ENCODE measurements around the gene SORCS2.
A peak's percentile ranks its signal among the peaks of the same experiment; 100 is the strongest.

SORCS2 gene

DNA sequence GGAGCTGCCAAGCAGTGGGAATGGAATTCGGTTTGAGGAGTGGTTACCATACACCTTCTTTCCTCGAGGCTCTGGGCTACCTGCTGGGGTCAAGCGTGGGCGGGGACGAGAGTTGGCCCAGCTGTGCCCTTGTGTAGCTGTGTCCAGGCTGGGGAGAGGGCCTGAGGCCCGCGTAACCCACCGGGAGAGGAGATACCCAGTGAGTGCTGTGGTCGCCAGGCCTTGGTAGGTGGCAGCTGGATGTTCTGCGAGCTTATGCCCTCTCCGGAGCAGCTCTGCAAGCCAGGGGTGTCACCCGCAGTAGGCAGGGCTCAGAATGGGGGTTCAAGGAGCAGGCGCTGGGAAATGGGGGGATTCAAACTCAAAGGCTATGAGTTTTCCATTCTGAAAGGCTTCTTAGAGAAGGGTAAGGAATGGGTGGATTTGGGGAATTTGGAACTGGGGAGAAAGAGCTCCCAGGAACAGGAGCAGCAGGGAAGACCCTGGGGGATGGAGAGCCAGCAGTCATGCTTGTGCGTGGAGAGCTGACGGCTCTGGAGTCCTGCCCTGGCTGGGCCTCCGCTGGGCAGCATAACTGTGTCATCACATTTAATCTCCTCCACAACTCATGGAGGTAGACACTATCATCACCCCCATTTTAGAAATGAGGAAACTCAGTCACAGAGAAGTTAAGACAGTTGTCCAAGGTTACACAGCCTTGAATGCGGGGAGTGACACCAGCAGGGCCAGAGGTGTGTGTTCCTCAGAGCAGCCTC is 117.5 kb downstream of the SORCS2 start:
- DNase-seq, result no peak

DNA sequence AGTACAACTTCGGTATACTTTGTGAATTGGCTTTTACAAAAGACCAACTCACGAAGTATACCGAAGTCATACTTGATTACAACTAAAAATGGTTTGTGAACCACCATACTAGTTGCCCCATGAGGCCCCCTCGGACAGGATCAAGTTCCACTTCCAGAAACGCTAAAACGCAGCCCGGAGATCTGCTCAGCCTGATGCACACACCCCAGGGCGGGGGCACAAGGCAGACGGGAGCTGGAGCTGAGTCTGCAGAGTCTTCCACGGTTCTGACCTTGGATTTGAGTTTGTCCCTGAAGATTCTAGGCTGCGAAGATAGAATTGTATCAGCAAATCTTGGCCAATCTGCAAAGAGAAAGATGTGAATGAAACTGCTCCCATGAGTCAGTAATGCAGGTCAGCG is 118.1 kb downstream of the SORCS2 start:
- no peak for DNase-seq

DNA sequence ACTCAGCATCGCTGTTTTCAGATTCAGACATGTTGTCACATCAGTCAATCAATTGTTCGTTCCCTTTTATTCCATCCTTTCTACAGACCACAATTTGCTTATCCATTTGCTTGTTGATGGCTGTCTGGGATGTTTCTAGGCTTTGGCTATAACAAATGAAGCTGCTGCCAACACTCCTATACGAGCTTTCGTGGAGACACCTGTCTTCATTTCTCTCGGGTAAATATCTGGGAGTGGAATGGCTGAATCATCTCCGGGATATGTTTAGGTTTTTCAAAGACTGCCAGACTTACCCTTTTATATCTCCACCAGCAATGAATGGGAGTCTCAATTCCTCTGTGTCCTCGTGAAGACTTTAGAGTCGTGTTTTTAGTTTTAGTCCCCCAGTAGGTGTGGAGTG is 118.9 kb downstream of the SORCS2 start:
- no peak for DNase-seq

DNA sequence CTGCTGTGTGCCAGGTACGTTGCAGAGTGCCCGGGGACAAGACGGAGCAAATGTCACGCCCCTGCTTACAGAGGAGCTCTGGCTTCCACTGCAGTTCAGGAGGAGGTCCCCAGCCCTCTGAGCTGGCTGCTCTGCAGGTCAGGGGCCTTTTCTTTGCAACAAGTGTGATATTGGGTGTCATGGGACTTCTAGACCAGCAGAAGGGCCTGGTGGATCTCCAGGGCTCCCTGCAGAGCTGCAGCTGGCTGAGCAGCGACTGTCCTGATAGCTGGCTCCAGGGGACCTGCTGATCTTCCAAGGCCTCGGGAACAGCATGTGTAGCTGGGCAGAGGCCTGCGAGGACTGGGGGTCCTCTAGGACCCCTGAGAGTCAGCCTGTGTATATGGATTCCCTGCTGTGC is 120.4 kb downstream of the SORCS2 start:
- DNase-seq, result no peak

DNA sequence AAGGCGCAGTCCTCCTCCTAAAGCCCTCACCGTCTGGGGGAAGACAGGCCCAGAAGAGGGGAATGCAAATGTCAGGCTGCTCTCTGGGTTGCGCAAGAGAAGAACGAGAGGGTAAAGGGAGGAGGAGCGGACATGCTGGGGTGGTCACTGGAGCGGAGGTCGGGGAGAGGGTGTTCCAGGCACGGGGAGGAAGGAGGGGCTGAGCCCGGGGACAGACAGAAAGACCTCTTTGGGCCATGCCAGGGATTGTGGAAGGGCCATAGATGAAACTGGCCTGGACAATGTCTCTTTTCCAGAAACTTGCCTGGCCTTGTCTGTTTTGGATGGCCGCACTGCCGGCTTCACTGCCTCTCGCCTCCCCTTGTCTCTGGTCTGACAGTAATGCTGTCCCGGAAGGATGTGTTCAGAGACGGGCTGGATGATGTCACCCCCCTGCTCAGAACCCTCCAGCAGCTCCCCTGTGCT is 121.0 kb downstream of the SORCS2 start:
- no peak for DNase-seq

DNA sequence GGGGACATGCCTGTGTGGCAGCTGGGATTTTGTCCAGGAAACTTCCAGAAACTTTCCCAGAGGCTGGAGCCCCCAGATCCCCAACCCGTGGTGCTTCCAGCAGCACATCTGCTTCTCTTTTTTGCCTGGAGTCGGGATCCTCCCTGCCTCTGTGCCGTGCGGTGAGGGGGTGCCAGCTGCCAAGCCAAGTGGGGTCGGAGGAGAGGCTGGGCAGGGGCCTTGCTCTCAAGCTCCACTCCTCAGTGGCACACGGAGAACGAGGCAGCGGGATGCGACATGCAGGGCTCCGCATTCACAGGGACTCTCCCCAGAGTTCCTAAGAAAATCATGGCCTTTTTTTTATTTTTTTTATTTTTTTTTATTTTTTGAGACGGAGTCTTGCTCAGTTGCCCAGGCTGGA is 121.7 kb downstream of the SORCS2 start:
- no peak for DNase-seq

DNA sequence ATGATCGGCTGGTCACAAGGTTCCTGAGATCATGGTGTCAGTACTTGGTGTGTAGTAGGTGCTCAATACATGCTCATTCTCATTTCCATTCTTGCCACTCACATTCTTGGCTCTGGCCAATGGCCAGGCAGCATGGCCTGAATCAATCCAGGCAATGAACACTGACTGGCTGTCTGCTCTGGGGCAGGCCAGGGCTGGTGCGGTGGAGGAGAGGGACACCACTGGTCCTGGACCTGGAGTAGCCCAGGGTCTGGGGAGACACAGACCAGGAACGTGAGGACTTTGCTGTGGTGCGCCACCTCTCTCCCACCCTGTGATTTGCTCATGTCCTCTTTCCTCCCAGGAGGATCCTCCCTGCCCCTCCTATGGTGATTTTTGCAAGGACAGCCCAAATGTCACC is 122.9 kb downstream of the SORCS2 start:
- no peak for DNase-seq

DNA sequence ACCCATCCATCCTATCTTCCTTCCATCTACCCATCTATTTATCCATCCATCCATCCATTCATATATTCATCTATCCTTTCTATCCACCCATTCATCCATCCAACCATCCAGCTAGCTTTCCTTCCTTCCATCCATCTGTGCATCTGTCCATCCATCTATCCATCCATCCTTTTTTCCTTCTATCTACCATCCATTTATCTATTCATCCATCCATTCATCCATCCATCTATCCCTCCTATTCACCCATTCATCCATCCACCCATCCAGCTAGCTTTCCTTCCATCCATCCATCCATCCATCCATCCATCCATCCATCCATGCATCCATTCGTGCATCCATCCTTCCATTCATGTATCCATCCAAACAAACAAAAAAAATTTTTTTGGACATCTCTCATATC is 123.6 kb downstream of the SORCS2 start:
- DNase-seq, result no peak

DNA sequence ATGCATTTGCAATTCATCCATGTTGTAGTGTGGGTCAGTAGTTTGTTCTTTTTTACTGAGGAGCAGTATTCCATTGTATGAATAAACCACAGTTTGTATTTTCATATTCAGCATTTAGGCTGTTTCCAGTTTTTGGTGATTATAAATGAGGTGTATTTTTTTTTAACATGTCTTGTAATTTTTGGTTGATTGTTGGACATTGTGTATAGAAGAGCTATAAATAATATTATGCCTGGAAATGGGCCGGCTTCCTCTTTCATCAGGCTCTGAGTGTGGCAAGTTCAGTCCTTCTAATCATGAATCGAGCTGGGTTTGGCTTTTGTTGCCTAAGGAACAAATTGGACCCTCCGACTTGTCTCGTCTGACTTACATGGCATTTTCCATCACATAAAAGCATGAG is 126.7 kb downstream of the SORCS2 start:
- no peak for DNase-seq

DNA sequence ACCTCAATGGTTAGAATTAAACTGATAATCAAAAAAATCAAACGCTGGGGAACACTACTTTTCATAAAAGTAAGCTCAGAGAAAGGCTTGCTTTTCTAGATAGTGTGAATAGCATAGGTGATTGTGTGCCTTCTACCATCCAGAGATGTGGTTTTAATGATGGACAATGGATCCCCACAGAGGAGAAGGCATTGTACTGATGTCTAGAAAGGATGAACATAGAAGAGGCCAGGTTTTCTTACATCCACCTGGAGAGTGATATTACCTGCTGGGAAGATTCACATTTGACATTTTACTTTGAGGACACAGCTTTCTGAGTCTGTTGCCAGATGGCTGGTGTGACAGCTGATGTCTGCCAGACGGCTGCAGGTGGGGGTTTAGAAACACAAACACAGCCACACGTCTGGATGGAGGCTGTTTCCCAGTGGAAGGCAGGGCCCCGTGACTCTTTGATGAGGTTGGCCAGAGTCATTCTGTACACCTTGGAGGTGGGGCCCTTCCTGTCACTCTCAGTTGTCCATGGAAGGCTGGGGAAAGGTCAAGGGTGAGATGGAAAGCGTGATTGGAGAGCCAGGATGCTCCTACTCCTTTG is 128.0 kb downstream of the SORCS2 start:
- DNase-seq, result no peak

DNA sequence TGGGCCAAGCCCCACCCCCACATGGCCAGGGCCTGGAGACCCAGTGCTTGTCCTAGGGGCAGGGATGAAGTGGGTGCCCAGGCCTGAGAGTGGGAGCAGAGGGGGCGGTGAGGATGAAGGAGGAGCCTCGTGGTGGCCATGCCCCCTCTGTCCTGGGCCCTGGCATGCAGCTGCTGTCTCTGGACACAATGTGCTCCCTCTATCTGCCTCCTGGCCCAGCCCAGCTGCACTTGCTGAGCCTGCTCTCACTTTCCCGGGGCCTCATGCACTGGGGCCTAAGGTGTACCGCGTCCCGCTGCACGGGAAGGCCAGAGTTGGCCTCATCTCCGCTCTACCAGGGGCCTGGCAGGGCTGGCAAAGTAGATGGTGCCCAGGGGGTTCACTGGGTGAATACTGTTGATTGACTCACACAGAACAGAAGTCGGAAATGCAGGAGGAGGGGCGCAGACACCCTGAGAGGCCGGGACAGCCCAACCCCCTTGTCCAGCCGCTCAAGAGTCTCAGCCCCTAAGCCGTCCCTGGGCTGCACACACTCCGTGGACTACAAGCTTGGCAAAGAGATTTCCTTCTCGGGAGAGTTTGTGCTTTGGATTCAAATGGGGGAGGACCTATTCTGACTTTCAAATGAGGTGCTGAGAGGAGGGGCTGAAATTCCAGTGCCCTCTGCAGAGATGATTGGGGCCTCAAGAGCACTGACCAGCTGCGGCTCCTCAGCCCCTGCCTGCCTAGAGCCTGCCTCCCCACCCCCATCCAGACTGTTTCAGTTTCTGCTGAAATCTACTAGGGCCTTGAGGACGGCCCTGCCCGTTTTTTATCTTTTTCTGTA is 130.0 kb downstream of the SORCS2 start:
- DNase-seq, result no peak

DNA sequence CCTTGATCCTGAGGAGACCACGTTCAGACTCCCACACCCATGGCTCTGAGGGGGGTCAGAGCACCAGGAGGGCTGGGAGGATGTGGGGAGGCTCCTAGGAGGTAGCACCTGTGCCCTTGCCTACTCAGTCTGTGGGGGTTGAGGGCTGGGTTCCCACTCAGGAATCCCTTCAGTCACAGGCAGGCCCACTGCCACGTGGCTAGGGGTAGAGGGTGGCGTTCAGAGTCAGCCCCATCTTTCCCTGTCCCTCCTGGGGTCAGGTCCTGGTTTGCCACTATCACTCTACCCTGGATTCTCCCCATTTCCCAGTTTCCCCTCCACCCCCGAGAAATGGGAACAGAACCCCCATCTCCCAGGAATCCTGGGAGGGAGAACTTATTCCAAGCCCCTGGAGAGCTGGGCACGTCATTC is 131.1 kb downstream of the SORCS2 start:
- no peak for DNase-seq

DNA sequence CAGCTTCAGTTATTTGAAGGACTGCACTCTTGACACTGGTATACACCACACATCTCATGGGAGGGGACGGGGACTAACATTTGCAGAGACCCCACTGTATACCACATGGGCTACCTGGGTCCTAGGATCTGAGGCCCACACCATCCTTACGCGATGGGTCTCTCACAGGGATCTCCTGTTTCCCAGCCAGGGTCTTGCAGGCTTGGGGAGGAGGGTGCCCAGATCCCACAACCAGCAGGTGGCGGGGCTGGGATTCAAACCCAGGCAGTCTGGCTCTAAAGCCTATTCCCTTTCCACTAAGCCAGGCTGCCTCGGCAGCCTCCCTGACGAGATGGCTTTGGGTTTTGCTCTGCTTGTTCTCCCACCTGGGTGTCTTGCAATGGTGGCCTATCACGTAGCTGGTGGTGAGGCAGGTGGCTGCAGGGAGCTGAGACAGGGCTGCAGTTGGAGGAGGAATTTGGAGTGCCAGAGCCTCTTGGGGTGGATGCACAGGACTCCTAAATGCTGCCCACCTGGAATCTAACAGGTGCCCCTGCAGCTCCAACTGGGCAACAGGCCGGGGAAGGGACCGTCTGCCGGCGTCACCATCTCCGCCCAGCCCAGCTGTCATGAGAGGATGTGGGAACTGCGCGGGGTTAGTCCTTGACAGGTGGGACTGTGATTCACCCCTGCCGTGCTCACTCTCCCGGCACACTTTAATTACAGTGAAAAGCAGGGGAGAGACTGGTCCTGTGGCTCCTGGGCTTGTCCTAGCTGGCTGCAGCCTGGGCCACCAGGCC is 131.7 kb downstream of the SORCS2 start:
- peak; percentile 39 for DNase-seq

DNA sequence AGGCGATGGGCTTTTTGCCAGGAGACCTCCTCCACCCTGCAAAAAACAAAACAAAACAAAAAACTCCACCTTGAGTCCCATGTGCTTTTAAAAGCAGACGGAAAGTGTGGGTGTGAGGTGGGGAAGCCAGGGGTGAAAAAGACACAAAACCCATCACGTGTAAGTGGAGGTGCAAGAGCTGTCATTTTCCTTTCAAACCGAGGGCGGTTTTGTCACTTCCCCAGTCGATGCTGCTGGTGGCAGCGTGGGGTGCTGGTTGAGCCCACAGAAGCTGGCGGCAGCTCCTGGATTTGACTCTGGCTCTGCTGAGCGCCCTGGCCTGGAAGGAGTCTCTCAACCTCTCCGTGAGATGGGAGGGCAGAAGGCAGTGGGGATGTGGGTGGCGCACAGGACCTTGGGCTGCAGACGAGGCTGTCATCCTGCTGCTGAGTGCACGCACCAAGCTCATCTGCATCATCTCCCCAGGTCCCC is 132.3 kb downstream of the SORCS2 start:
- no peak for DNase-seq

DNA sequence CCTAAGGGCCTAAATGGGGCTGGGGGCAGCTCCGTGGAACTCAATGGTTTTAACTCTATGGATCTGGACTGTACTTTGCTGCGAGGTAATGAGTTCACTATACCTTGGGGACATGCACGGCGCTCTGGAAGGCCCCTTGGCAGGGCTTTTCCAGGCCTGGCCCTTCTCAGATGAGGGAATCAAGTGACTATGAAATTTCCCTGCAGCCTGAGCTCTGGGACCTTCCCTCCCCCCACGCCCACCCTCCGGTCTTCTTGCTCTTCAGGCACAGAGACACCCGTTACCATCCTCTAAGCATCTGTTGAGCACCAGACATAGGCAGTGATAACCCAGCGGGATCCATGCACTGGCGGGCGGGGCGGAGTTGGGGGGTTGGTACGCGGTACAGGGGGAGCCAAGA is 133.2 kb downstream of the SORCS2 start:
- DNase-seq, result no peak

DNA sequence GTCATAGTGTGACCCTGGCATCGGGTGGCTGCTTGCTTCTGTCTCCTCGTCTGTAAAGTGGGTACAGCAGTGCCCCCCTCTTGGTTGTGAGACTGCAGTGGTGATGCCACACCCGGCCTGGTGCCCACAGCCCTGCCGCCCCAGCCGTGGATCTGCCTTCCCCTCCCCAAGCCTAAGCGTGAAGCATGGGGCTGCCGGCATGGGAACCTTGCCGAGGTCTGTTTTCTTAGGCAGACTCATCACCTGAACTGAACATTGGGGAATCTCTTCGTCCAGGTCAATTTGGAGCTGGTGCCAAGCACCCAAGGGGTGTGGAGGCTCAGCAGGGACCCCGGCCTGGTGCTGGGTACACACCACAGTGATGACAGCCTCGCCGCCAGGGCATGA is 134.0 kb downstream of the SORCS2 start:
- DNase-seq, result no peak

DNA sequence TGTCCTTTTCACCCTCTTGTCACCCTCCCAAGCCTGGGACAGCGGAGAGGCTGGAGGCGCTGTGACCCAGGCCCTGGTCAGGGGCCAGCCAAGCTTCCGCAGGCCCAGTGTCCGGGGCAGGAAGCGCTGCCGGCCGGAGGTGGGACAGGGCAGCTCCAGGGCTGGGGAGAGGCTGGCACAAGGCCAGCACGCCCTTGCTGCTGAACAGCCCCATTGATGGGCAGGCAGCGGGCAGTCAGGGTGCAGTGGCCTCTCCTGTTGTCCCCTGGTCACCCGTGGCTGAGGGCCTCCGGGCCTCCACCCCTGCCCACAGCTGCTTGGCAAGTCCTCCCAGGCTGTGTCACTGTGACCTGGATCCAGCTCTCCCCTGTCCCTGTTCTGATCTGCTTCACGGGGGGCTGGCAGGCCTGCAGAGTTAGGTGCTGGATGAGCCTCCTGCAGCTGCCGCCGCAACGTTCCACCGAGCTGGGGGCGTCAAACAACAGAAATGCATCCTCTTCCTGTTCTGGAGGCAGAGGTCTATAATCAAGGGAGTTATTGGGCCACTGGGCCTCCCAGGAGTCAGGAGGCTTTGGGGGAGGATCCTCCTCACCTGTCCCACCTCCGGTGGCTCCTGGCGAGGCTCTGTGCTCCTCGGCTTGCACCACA is 134.5 kb downstream of the SORCS2 start:
- no peak for DNase-seq

DNA sequence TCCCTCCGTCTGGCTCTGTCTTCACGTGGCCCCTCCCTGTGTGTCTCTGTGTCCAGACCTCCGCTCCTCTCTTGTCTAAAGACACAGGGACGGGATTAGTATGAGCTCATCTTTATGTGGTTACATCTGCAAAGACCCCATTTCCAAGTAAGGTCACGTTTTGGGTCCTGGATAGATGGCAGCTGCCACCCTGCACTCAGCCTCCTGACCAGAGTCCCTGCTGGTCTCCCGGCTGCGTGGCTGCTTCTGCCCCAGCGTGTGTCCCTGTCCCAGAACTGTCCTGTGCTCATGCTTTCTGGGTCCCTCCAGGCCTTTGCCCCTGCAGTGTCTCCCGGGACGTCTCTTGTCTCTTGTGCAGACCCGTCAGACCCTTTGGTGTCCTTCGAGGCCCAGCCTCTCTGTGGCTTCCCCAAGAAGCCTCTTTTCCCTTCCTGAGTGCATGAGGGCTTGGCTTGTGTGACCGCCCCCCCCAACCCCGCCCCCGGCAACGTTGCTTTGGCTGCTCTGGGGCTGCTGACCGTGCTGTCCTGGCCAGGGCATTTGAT is 135.1 kb downstream of the SORCS2 start:
- DNase-seq, result no peak

DNA sequence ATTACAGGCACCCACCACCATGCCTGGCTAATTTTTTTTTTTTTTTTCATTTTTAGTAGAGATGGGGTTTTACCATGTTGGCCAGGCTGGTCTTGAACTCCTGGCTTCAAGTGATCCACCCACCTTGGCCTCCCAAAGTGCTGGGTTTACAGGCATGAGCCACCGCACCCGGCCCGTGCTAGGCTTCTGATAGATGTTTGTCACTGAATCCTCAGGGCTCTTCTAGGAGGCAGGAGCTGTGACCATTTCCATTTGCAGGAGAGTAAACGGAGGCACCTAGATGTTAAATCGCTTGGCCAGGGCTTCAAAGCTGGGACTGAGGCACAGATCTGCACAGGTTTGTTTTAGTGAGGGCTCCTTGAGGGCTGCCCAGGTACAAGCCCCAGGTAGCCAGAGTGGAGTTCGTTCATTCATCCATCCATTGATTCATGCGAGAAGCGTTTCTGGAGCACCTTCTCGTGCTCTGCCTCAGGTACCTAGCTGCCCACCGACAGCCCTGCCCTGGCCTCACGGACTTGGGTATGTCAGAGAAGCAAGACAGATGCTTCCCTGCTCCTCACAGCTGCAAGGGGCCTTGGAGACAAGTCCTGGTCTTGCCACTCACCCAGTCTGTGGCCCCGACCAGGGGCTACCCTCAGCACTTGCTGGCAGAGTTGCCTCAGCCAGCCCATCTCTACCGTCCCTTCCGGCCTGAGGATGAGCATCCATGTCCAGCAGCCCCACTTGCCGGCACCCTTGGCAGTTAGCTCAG is 136.0 kb downstream of the SORCS2 start:
- DNase-seq, result no peak

DNA sequence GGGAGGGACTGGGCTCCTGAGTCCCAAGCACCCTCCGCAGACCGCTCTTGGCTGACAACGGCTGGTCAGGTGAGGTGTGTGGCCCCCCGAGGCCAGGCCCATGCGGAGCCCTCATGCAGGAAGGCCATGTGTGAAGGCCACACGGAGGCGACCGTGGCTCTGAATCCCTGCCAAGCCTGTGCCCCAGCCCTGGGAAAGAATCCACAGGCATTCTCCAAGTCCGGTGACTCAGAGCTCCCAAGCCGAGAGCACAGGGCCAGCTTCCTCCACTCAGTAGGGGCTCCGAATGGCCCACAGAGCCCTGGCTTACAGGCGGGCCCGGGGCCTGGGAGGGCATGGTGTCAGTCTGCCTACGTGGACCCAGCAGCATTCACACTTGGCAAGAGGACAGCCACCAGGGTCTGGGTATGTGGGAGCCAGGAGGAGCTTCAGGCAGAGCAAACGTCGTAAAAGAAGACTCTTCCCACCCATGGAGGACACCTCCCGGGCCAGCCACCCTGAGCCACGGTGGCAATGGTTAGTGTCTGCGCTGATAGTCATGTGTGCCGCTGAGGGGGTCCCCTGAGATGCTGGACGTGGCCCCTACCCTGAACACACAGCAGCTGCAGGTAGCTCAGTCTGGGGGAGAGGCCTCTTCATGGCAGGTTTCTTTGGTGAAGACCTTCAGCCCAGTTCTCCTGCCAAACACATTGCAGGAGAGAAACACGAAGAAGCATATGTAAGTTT is 136.7 kb downstream of the SORCS2 start:
- DNase-seq, result no peak
